HepG2 (cell line): ENCODE measurements around the gene SMIM36. TPM values are rescaled to one million over a fixed set of nuclear protein-coding genes. Genes with fewer than 3 reads are reported as not detected.
A peak's percentile ranks its signal among the peaks of the same experiment; 100 is the strongest.

Experiments used
- CBX1 ChIP-seq: IDR thresholded peaks from one replicate; pipeline ENCODE4 v1.6.1; 2016; ENCODE audit warnings: antibody characterized with exemption, low read depth
- CHCHD3 ChIP-seq: sonication (generic); formaldehyde crosslinking; IDR thresholded peaks from 2 replicates; pipeline ENCODE4 v1.8.0; 2022; ENCODE audit warnings: mild to moderate bottlenecking, missing genetic modification reagents, moderate library complexity
- CREBL2 ChIP-seq: sonication (generic); formaldehyde crosslinking; IDR thresholded peaks from 2 replicates; pipeline ENCODE4 v1.8.1; 2023; ENCODE audit warnings: missing genetic modification reagents, mild to moderate bottlenecking, borderline replicate concordance
- DRAP1 ChIP-seq: IDR thresholded peaks from 2 replicates; pipeline ENCODE4 v1.6.1; 2016; ENCODE audit warnings: missing genetic modification reagents, missing compliant biosample characterization
- FLYWCH1 ChIP-seq: sonication (generic); formaldehyde crosslinking; IDR thresholded peaks from 2 replicates; pipeline ENCODE4 v1.8.1; 2023; ENCODE audit warnings: mild to moderate bottlenecking, missing genetic modification reagents
- FUBP1 ChIP-seq: sonication (generic); formaldehyde crosslinking; IDR thresholded peaks from 2 replicates; pipeline ENCODE4 v1.5.1; 2020; ENCODE audit warnings: missing genetic modification reagents, mild to moderate bottlenecking, borderline replicate concordance
- HCFC1 ChIP-seq: fragments of 150-350 bp; IDR thresholded peaks from 2 replicates; pipeline ENCODE4 v1.6.1; 2014; ENCODE audit warnings: low read depth, low read length
- MED13 ChIP-seq: sonication (generic); formaldehyde crosslinking; IDR thresholded peaks from 2 replicates; pipeline ENCODE4 v1.5.0; 2020; ENCODE audit warnings: missing genetic modification reagents
- MTF2 ChIP-seq: sonication (generic); formaldehyde crosslinking; IDR thresholded peaks from 2 replicates; pipeline ENCODE4 v1.5.0; 2020; ENCODE audit warnings: missing genetic modification reagents, borderline replicate concordance
- NKX3-1 ChIP-seq: sonication (generic); formaldehyde crosslinking; IDR thresholded peaks from 2 replicates; pipeline ENCODE4 v1.5.0; 2020; ENCODE audit warnings: missing genetic modification reagents
- RFX1 ChIP-seq: fragments of 450-650 bp; IDR thresholded peaks from 2 replicates; pipeline ENCODE4 v1.6.1; 2017
- SMARCE1 ChIP-seq: fragments of 450-650 bp; IDR thresholded peaks from 2 replicates; pipeline ENCODE4 v1.6.1; 2017; ENCODE audit warnings: borderline replicate concordance
- SOX13 ChIP-seq, 3 experiments: fragments of 450-650 bp in 1 of 3; sonication (generic) in 1 of 3; formaldehyde crosslinking in 1 of 3; IDR thresholded peaks in 2 of 3; conservative IDR thresholded peaks in 1 of 3; 2 replicates each; pipeline versions ENCODE4 v1.5.0 to v1.6.1; 2016 to 2020; ENCODE audit warnings: antibody characterized with exemption in 1 of 3, mild to moderate bottlenecking in 1 of 3, missing compliant biosample characterization in 1 of 3, missing genetic modification reagents in 1 of 3, moderate library complexity in 1 of 3
- TERF1 ChIP-seq: sonication (generic); formaldehyde crosslinking; IDR thresholded peaks from 2 replicates; pipeline ENCODE4 v1.8.0; 2022; ENCODE audit warnings: mild to moderate bottlenecking, missing genetic modification reagents, moderate library complexity
- WIZ ChIP-seq: sonication (generic); formaldehyde crosslinking; IDR thresholded peaks from 2 replicates; pipeline ENCODE4 v1.5.1; 2020; ENCODE audit warnings: mild to moderate bottlenecking, missing genetic modification reagents
- ZBTB4 ChIP-seq: sonication (generic); formaldehyde crosslinking; IDR thresholded peaks from 2 replicates; pipeline ENCODE4 v1.4.0; 2020; ENCODE audit warnings: missing genetic modification reagents, mild to moderate bottlenecking, borderline replicate concordance
- ZIK1 ChIP-seq: sonication (generic); formaldehyde crosslinking; IDR thresholded peaks from 2 replicates; pipeline ENCODE4 v1.5.0; 2020; ENCODE audit warnings: mild to moderate bottlenecking, low read depth, missing genetic modification reagents, borderline replicate concordance
- ZNF253 ChIP-seq: sonication (generic); formaldehyde crosslinking; IDR thresholded peaks from 2 replicates; pipeline ENCODE4 v1.8.0; 2022; ENCODE audit warnings: mild to moderate bottlenecking, missing genetic modification reagents, borderline replicate concordance
- ZNF33A ChIP-seq: sonication (generic); formaldehyde crosslinking; IDR thresholded peaks from 2 replicates; pipeline ENCODE4 v1.5.1; 2020; ENCODE audit warnings: missing genetic modification reagents, mild to moderate bottlenecking, moderate library complexity, borderline replicate concordance
- ZNF468 ChIP-seq: sonication (generic); formaldehyde crosslinking; IDR thresholded peaks from 2 replicates; pipeline ENCODE4 v1.8.0; 2022; ENCODE audit warnings: mild to moderate bottlenecking, moderate library complexity, missing genetic modification reagents
- polyA plus RNA-seq, 8 experiments: library from polyadenylated mRNA; depleted of rRNA in 3 of 8; stranded (reverse) in 7 of 8; unstranded in 1 of 8; fragments of >200 nt; fragmentation: Illumina TruSeq in 4 of 8; extraction: Trizol in 4 of 8; gene quantifications; 2 replicates each; pipeline versions ENCODE4 v1.2.1 to v1.2.3, GENCODE V29; 2011 to 2016; ENCODE audit warnings: low read depth in 4 of 8, missing spikeins in 1 of 8, mixed read lengths in 1 of 8; ENCODE audit not compliant: insufficient read depth in 1 of 8
- total RNA-seq, 5 experiments: library from RNA; depleted of rRNA; stranded (reverse); fragments of >200 nt; fragmentation: Illumina TruSeq; extraction: Trizol; gene quantifications; 2 replicates each; pipeline ENCODE4 v1.2.3, GENCODE V29; 2016; ENCODE audit warnings: low read depth in 1 of 5

Gene SMIM36
- total and polyA plus RNA-seq, 2 of the 13 experiments (the other 11 are each of a cell fraction or from before 2014, with no cell fraction given), result not detected

GRCh38 chr17:55452139-55452790, 59.0 kb downstream of the SMIM36 start (continued):
- TF ChIP-seq ZNF253 (CRISPR knock-in tag), result no peak
- TF ChIP-seq WIZ (CRISPR knock-in tag), result no peak
- TF ChIP-seq CBX1, result no peak
- no peak for TF ChIP-seq CHCHD3 (CRISPR knock-in tag)
- no peak for TF ChIP-seq FLYWCH1 (CRISPR knock-in tag)
- no peak for TF ChIP-seq FUBP1 (CRISPR knock-in tag)
- no peak for TF ChIP-seq ZIK1 (CRISPR knock-in tag)
- no peak for TF ChIP-seq DRAP1
- TF ChIP-seq MED13 (CRISPR knock-in tag), result no peak
- TF ChIP-seq SMARCE1, result no peak
- no peak for TF ChIP-seq TERF1 (CRISPR knock-in tag)
- TF ChIP-seq MTF2 (CRISPR knock-in tag), result no peak
- TF ChIP-seq NKX3-1 (CRISPR knock-in tag), result no peak
- no peak for TF ChIP-seq HCFC1
- TF ChIP-seq ZNF33A (CRISPR knock-in tag), result no peak
- TF ChIP-seq ZNF468, result no peak
- TF ChIP-seq ZBTB4, result no peak
- 0 out of 2 replicates have a peak, but pooled peaks have one; percentile 13 for TF ChIP-seq SOX13 (IDR thresholded peaks at IDR 0.05)
- TF ChIP-seq SOX13 (CRISPR knock-in tag; conservative IDR thresholded peaks at IDR 0.05 in 1 of 2, IDR thresholded peaks at IDR 0.05 in 1 of 2), result peak in 1 of 2 experiments; percentile 75; a peak in 2 of 4 replicates
- no peak for TF ChIP-seq RFX1
- no peak for TF ChIP-seq CREBL2
